VCaP (cell line): Measurements from ENCODE around the gene PHACTR3.

Experiments
- H3K27ac ChIP-seq: fragments of 450-650 bp; 2 replicates; pipeline ENCODE4 v1.5.1; 2017
- TF ChIP-seq, protein P1 (sequence below): fragments of 450-650 bp; conservative IDR thresholded peaks from 2 replicates; pipeline ENCODE4 v1.5.1; 2017; ENCODE audit warnings: mild to moderate bottlenecking, moderate library complexity

PHACTR3 gene

DNA sequence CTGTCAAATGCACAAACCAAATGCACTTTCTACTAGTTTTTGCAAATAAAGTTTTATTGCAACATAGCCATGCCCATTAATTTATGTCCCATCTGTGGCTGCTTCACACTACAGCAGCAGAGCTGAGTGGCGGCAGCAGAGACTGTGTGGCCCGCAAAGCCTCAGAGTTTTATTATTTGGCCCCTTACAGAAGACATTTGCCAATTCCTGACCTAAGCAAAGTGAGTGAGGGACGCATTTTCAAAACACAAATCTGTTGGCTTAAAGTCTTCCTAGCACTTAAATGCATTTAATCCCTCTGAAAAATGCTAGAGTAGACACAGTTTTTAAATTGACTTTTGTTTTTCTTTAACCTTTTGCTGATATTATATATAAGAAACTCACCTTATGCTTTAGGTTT, 126.4 kb downstream of the PHACTR3 start:
- H3K27ac ChIP-seq, result no peak overlapping the region
- TF ChIP-seq, protein P1, sequence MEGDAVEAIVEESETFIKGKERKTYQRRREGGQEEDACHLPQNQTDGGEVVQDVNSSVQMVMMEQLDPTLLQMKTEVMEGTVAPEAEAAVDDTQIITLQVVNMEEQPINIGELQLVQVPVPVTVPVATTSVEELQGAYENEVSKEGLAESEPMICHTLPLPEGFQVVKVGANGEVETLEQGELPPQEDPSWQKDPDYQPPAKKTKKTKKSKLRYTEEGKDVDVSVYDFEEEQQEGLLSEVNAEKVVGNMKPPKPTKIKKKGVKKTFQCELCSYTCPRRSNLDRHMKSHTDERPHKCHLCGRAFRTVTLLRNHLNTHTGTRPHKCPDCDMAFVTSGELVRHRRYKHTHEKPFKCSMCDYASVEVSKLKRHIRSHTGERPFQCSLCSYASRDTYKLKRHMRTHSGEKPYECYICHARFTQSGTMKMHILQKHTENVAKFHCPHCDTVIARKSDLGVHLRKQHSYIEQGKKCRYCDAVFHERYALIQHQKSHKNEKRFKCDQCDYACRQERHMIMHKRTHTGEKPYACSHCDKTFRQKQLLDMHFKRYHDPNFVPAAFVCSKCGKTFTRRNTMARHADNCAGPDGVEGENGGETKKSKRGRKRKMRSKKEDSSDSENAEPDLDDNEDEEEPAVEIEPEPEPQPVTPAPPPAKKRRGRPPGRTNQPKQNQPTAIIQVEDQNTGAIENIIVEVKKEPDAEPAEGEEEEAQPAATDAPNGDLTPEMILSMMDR, result no peak

DNA sequence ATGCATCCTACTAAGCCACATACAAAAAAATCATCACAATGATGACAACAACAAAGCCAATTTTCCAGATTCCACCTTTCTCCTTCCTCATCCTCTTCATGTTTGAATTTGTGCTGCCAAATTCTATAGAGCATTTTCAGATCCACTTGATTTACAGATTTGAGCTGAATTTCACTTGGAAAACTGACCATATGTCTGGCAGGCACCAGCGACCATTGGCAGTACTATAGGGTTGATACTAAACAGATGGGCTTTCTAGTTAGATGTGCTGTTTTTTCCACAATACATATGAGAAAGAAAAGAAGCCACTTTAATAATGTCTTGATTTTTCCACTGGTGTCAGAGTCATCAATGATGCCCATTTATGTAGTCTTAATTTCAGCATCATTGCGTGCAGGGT, 127.0 kb downstream of the PHACTR3 start:
- TF ChIP-seq, protein P1, result no peak
- no peak overlapping the region for H3K27ac ChIP-seq

- H3K27ac ChIP-seq, result no peak overlapping the region
- TF ChIP-seq, protein P1, result no peak
Measured at GRCh38 chr20:59733351-59733750, 129.0 kb downstream of the PHACTR3 start.

DNA sequence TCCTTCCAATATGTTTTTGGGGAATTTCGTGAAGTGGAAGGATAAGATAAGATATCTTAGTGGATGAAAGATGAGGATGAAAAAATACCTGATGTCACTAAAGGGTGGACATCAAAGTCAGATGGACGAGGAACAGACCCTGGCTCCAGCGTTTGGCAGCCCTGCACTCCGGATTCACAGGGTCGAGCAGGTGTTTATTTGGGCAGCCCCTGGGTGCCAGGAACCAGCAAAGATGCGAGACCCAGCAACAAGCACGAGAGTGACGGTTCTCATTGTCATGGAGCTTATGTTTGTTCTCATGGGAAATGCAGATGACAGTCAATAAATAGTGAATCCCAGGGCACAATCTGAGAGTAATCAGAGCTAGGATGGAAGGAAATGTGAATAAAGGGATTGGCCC, 131.1 kb downstream of the PHACTR3 start:
- TF ChIP-seq, protein P1, result no peak
- H3K27ac ChIP-seq, result no peak overlapping the region

DNA sequence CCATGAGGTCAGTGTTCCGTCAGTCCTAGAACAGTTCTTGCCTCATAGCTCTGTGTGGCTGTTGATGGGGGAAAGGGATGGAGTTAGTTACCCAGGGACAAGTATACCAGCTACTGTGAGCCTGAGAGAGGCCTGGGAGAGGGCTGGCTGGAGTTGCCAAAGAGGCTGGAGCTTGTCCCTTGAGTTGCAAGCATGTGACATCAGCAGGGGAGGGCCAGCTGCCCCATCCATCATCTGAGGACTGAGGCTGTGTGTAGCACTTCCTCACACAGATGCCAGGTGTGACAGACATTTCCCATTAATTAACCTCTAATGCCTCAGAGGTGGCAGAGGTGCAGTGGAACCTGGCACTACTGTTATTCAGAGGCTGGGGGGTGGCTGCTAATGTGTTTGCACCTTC, 131.6 kb downstream of the PHACTR3 start:
- TF ChIP-seq, protein P1, result no peak
- H3K27ac ChIP-seq, result no peak overlapping the region

GRCh38 chr20:59736366-59736765, 132.0 kb downstream of the PHACTR3 start:
- H3K27ac ChIP-seq, result no peak overlapping the region
- TF ChIP-seq, protein P1, result no peak

DNA sequence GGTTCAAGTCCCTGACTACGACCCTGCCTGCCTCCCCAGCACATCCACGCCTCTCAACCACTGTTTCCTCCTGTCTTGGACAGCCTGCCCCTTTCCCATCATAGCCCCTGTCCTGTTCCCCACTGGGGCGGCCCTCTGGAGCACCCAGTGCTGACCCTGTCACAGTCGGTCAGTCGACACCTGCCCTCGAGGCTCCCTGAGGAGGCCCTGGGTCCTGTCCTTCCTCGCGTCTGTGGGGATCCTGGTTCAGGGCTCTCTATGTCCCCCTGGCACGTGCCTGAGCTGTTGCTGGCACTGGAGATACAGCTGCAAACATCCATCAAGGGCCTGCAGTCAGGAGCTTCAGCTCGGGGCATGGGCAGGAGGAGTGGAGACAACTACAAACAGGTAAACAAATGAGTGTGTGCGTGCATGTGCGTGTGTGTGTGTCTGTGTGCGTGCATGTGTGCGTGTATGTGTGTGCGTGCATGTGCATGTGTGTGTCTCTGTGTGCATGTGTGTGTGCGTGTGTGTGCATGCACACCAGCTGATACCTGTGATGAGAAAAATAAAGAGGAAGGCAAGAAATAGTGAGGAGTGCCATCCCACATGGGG, 132.8 kb downstream of the PHACTR3 start:
- no peak overlapping the region for H3K27ac ChIP-seq
- TF ChIP-seq, protein P1, result no peak

DNA sequence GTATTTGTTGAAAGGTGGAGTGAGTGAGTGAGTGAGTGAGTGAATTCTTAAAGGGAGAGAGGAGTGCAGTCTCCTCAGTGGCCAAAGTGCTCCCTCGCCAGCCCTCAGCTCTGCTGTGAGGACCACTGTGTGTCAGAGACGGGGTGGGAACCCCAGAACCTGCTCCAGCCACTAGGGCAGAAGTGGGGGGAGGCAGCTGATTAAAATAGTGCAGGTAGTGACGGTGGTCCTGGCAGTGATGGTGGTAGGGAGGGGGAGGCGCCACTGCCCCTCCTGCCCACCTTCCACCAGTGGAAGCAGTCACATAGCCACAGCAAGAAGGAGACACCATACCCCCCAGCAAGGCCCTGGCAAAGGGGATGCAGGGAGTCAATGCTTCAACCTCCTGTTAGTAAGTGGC, 133.5 kb downstream of the PHACTR3 start:
- H3K27ac ChIP-seq, result no peak overlapping the region
- TF ChIP-seq, protein P1, result no peak
